GM20000 (cell line): Measurements from ENCODE around the gene SPAG16.

Experiments used
- DNase-seq: peaks from one replicate; pipeline ENCODE4 v3.0.0; 2012; ENCODE audit warnings: low spot score
- CTCF ChIP-seq: IDR thresholded peaks from 2 replicates; pipeline ENCODE4 v1.5.1; 2012; ENCODE audit warnings: mild to moderate bottlenecking, control low read depth; ENCODE audit errors: extremely low read depth, missing control alignments

The SPAG16 gene

GRCh38 chr2:213862407-213863076 is 578.3 kb downstream of the SPAG16 start:
- no peak for DNase-seq
- TF ChIP-seq CTCF, result no peak

- no peak for TF ChIP-seq CTCF
- no peak for DNase-seq
These were observed 579.3 kb downstream of the SPAG16 start for GRCh38 chr2:213863541-213863940.

- DNase-seq, result no peak
- no peak for TF ChIP-seq CTCF
These were observed 584.3 kb downstream of the SPAG16 start for GRCh38 chr2:213868526-213868925.

- no peak for DNase-seq
- TF ChIP-seq CTCF, result no peak
These were observed 601.2 kb downstream of the SPAG16 start for GRCh38 chr2:213885485-213885884.

GRCh38 chr2:213914510-213914909 is 630.2 kb downstream of the SPAG16 start:
- TF ChIP-seq CTCF, result no peak
- no peak for DNase-seq

GRCh38 chr2:213920014-213920413 is 635.8 kb downstream of the SPAG16 start:
- no peak for TF ChIP-seq CTCF
- no peak for DNase-seq

- no peak for TF ChIP-seq CTCF
- no peak for DNase-seq
These were observed 639.3 kb downstream of the SPAG16 start for GRCh38 chr2:213923543-213923942.
